Fibroblast of pulmonary artery (primary cell): ENCODE results near the gene MRPS31.

Experiments
- DNase-seq: peaks from one replicate; pipeline ENCODE4 v3.0.0-alpha.2; 2010; ENCODE audit warnings: low read depth
- H3K4me3 ChIP-seq: replicated peaks from 2 replicates; pipeline ENCODE4 v1.5.1; 2011; ENCODE audit warnings: low read depth, mild to moderate bottlenecking, control low read depth, low read length, moderate library complexity
- TF ChIP-seq, protein P1 (sequence below): IDR thresholded peaks from 2 replicates; pipeline ENCODE4 v1.5.1; 2011; ENCODE audit warnings: mild to moderate bottlenecking, control low read depth, low read length, inconsistent platforms; ENCODE audit errors: missing control alignments

Gene MRPS31

DNA sequence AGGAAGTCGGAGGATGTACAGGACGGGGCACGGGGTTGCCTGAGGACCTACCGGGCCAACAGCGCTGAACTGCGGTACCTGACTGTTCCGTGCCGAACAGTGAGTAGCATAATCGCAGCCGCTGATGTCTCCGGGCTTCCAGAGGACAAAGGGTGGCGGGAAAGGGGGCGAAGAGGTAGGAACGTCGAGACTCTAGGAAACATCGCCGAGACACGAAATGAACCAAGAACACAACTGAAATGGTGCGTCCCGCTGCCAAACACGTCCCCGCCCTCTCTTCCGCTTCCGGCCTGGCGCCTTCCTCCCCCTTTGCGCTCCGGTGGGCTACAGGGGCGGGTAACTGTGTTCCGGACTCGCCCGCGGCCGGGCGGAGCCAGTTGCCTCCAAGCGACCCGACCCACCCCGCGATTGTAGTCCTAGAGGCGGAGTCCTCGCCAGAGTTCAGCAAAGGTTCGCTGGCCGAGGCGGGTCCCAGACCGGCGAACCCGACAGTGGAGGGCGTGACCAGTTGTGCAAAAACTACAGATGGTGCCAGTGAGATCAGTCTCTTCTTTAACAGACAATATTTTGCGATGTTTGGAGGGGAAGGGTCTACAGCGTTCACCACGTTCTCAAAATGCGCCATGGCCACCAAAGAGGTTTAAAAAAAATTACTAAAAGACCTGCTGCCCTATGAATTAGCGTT, at the start of gene MRPS31:
Gene MRPS31 (minus strand): TSS at position 257 of the 685 bp plus-strand sequence. CDS start 54 bp downstream, at position 203.
- peak within 1 kb of the TSS; percentile 84 for H3K4me3 ChIP-seq
- peak; percentile 96 for DNase-seq
- TF ChIP-seq, protein P1, sequence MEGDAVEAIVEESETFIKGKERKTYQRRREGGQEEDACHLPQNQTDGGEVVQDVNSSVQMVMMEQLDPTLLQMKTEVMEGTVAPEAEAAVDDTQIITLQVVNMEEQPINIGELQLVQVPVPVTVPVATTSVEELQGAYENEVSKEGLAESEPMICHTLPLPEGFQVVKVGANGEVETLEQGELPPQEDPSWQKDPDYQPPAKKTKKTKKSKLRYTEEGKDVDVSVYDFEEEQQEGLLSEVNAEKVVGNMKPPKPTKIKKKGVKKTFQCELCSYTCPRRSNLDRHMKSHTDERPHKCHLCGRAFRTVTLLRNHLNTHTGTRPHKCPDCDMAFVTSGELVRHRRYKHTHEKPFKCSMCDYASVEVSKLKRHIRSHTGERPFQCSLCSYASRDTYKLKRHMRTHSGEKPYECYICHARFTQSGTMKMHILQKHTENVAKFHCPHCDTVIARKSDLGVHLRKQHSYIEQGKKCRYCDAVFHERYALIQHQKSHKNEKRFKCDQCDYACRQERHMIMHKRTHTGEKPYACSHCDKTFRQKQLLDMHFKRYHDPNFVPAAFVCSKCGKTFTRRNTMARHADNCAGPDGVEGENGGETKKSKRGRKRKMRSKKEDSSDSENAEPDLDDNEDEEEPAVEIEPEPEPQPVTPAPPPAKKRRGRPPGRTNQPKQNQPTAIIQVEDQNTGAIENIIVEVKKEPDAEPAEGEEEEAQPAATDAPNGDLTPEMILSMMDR: no peak

DNA sequence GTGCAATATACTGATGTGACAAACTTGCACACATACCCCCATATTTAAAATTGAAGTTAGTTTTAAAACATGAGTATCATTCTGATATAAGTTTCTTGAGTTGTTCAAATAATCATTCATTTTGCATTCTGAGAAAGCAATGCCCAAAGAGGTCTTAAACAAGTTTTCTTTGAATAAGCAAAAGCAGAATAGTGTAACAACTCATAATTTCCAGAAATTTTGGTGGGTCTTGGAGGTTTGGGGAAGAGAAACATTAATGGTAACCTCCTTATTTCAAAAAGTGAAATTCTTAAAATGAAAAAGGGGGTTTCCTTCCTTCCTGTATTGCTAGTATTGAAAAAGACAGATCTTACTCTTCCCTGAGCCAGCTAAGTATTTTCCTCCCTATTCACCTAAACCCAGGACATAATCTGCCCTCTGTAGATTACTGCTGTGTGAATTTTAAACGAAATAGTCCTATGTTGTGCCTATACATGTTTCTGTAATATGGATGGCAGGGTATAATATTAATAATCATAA, 48.9 kb upstream of the MRPS31 start:
- DNase-seq: no peak
- TF ChIP-seq, protein P1: no peak

GRCh38 chr13:40818926-40819325, 47.9 kb upstream of the MRPS31 start:
- TF ChIP-seq, protein P1: no peak
- no peak overlapping the region for H3K4me3 ChIP-seq
- DNase-seq: no peak

More for the DNA sequence above, 48.9 kb upstream of the MRPS31 start:
- H3K4me3 ChIP-seq: no peak overlapping the region

GRCh38 chr13:40814803-40815202, 43.8 kb upstream of the MRPS31 start:
- DNase-seq: no peak
- TF ChIP-seq, protein P1: no peak
- no peak overlapping the region for H3K4me3 ChIP-seq

DNA sequence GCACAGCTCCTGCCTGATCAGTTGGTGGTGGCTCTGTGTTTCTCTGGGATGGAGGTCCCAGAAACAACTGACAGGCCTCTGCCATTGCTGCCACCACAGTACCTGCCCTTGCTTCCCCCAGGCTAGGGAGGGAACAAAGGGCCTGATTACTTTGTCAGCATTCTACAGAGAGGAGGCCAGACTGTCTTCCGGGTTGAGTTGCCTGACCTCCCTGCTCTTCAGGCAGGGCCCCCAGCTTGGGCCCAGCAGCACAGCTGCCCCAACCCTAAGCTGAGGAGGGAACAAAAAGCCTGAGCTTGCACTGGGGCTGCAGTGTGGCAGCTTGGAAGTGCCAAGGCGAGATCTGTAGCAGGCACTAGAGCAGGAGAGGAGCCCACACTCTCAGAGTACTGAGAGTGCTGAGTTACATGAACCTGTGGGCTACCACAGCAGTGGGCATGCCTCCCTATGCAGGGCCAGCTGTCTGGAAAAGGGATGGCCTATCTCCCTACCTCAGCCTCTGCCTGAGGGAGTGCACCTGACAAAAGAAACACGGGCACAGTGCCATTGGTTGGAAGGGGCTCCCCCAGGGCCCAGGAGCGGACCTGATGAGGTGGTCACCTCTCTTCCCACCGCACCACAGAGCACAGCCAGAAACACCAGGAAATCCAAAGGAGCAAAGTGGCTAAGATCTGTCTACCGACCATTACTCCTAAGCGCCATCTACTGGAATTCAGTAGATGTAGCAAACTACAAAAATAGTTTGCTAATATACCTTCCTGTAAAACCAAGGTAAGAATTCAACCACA, 42.9 kb upstream of the MRPS31 start:
- peak; percentile 48 for DNase-seq
- H3K4me3 ChIP-seq: no peak overlapping the region
- TF ChIP-seq, protein P1: peak; percentile 65

GRCh38 chr13:40812724-40813445, 41.9 kb upstream of the MRPS31 start:
- DNase-seq: no peak
- no peak overlapping the region for H3K4me3 ChIP-seq
- TF ChIP-seq, protein P1: no peak
